Measurements from ENCODE around the gene TUT4.

The TUT4 gene

GRCh38 chr1:52574594-52574993 is 21.7 kb upstream of the TUT4 start:
- peak; percentile 71 to 79 for DNase-seq (ENCODE audit: low read depth in 2 of 2)

- no peak for DNase-seq (ENCODE audit: low read depth in 2 of 2)
These were observed 19.5 kb upstream of the TUT4 start for GRCh38 chr1:52572387-52572786.

GRCh38 chr1:52571783-52572182 is 18.9 kb upstream of the TUT4 start:
- DNase-seq (ENCODE audit: low read depth in 2 of 2), result no peak

- no peak for DNase-seq (ENCODE audit: low read depth in 2 of 2)
These were observed 16.7 kb upstream of the TUT4 start for GRCh38 chr1:52569449-52570210.

- DNase-seq (ENCODE audit: low read depth in 2 of 2), result no peak
These were observed 15.1 kb upstream of the TUT4 start for GRCh38 chr1:52567943-52568342.

GRCh38 chr1:52562766-52563165 is 9.9 kb upstream of the TUT4 start:
- DNase-seq (ENCODE audit: low read depth in 2 of 2), result no peak

- DNase-seq (ENCODE audit: low read depth in 2 of 2), result no peak
These were observed 7.0 kb upstream of the TUT4 start for GRCh38 chr1:52559875-52560274.

GRCh38 chr1:52558941-52559340 is 6.0 kb upstream of the TUT4 start:
- no peak for DNase-seq (ENCODE audit: low read depth in 2 of 2)

- no peak for DNase-seq (ENCODE audit: low read depth in 2 of 2)
These were observed 3.9 kb upstream of the TUT4 start for GRCh38 chr1:52556641-52557360.

GRCh38 chr1:52554756-52555155 is 1.9 kb upstream of the TUT4 start:
- no peak for DNase-seq (ENCODE audit: low read depth in 2 of 2)

GRCh38 chr1:52554267-52554640 is 1.4 kb upstream of the TUT4 start:
- no peak for DNase-seq (ENCODE audit: low read depth in 2 of 2)

- DNase-seq (ENCODE audit: low read depth in 2 of 2), result peak; percentile 72 to 74
These were observed 722 bp upstream of the TUT4 start for GRCh38 chr1:52553362-52554266.

- no peak for DNase-seq (ENCODE audit: low read depth in 2 of 2)
These were observed 722 bp downstream of the TUT4 start for GRCh38 chr1:52552236-52552504.

- DNase-seq (ENCODE audit: low read depth in 2 of 2), result peak in 1 of 2 experiments; percentile 27
These were observed 1.2 kb downstream of the TUT4 start for GRCh38 chr1:52551507-52552235.

- DNase-seq (ENCODE audit: low read depth in 2 of 2), result no peak
These were observed 2.4 kb downstream of the TUT4 start for GRCh38 chr1:52550447-52550846.

- no peak for DNase-seq (ENCODE audit: low read depth in 2 of 2)
These were observed 3.6 kb downstream of the TUT4 start for GRCh38 chr1:52549267-52549666.

GRCh38 chr1:52546852-52547251 is 6.0 kb downstream of the TUT4 start:
- no peak for DNase-seq (ENCODE audit: low read depth in 2 of 2)

- no peak for DNase-seq (ENCODE audit: low read depth in 2 of 2)
These were observed 8.0 kb downstream of the TUT4 start for GRCh38 chr1:52544665-52545525.

- DNase-seq (ENCODE audit: low read depth in 2 of 2), result no peak
These were observed 10.7 kb downstream of the TUT4 start for GRCh38 chr1:52542085-52542688.

GRCh38 chr1:52534928-52535764 is 17.7 kb downstream of the TUT4 start:
- DNase-seq (ENCODE audit: low read depth in 2 of 2), result no peak

All from fibroblast of skin of left quadriceps (primary cell).